ENCODE measurements around the gene VHLL. TPM values are rescaled to one million over a fixed set of nuclear protein-coding genes. Genes with fewer than 3 reads are reported as not detected.

Gene VHLL
- total RNA-seq, 1 experiment from 2014 or later, result not detected

DNA sequence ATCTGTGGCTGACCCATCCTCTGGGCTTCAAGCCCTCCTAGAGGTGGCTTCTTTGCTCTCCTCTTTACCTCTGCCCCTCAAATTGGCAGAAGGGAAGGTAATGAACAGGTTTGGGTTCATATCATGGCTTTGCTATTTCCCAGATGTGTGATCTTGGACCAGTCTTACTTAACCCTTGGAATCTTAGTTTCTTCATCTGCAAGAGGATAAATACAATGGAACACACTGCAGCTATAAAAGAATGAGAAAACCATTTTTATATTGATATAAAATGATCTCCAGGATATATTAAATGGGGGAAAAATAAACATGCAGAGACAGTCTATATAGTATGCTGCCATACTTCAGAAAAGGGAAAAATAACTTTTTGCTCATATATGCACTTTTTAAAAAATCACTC lies 9.2 kb downstream of the VHLL start:
- H4K8ac ChIP-seq (replicated peaks; ENCODE audit: insufficient read length, low read depth, low read length), result no peak overlapping the region
- H2BK120ac ChIP-seq (ENCODE audit: low read depth, low read length, poor library complexity, severe bottlenecking), result no peak overlapping the region
- Mint-ChIP-seq H3K27ac (no peak overlapping the region), H3K9me3 (no peaks in the 10 kb centered on the region), H3K27me3 (ENCODE audit: low read depth) (no peaks in the 10 kb centered on the region), H3K4me3 (no peak overlapping the region), H3K4me1 (peaks cover 6 to 11% of the 10 kb centered on the region in 2 experiments), H3K36me3 (ENCODE audit: insufficient read depth in 1 of 3, low read depth in 3 of 3) (peaks cover 4 to 15% (median 8%) of the 10 kb centered on the region in 3 experiments; a peak in 5 of 7 replicates)
- H4K91ac ChIP-seq (ENCODE audit: insufficient read length, low read depth, low read length), result no peak overlapping the region
- H3K56ac ChIP-seq (ENCODE audit: insufficient read length, low read depth, low read length), result no peak overlapping the region
- no peak overlapping the region for H3K23ac ChIP-seq (ENCODE audit: insufficient read length, low read depth, low read length)
- H3K14ac ChIP-seq (ENCODE audit: insufficient read depth, low read length), result no peak overlapping the region
- no peak overlapping the region for H3K4me2 ChIP-seq (ENCODE audit: insufficient read depth, insufficient read length, low read length)
- H3K18ac ChIP-seq (ENCODE audit: insufficient read length, low read depth, low read length), result no peak overlapping the region
- H4K20me1 ChIP-seq (ENCODE audit: control insufficient read depth, insufficient read depth, insufficient read length), result no peaks in the 10 kb centered on the region
- H3K27me3 ChIP-seq (ENCODE audit: insufficient read depth, low read length), result no peaks in the 10 kb centered on the region; the same call in 1 of the 2 replicates
- H2BK5ac ChIP-seq (ENCODE audit: insufficient read length, low read length), result no peak overlapping the region
- no peak for DNase-seq
- H3T11ph ChIP-seq (ENCODE audit: low read length), result no peak overlapping the region
- no peak overlapping the region for H3K4ac ChIP-seq (ENCODE audit: low read depth, low read length)
- TF ChIP-seq CTCF (conservative IDR thresholded peaks at IDR 0.05), result no peak
- no peak overlapping the region for H2BK20ac ChIP-seq (ENCODE audit: low read depth, low read length, poor library complexity, severe bottlenecking)
- H3K27ac ChIP-seq (ENCODE audit: insufficient read length, low read depth, low read length), result no peak overlapping the region
- no peaks in the 10 kb centered on the region for H3K9me3 ChIP-seq (ENCODE audit: control insufficient read depth, low read depth, low read length)
- no peaks in the 10 kb centered on the region; the same call in 1 of the 2 replicates for H3K4me1 ChIP-seq (ENCODE audit: insufficient read depth, low read length)
- H3K9ac ChIP-seq (ENCODE audit: extremely low read depth, insufficient read length, low read length), result no peak overlapping the region
- H4K5ac ChIP-seq (ENCODE audit: insufficient read length, low read depth, low read length), result no peak overlapping the region
- no peaks in the 10 kb centered on the region for H3K79me2 ChIP-seq (ENCODE audit: insufficient read depth, low read length)
- no peaks in the 10 kb centered on the region for H3K79me1 ChIP-seq (ENCODE audit: insufficient read depth, low read depth, low read length, poor library complexity, severe bottlenecking)
- no peak overlapping the region for H2AFZ ChIP-seq (ENCODE audit: low read length)
- peaks cover 2% of the 10 kb centered on the region for H3K23me2 ChIP-seq (ENCODE audit: insufficient read length, low read depth, low read length, poor library complexity, severe bottlenecking)
- H2AK5ac ChIP-seq (ENCODE audit: insufficient read length, low read length), result no peak overlapping the region
- H2BK15ac ChIP-seq (ENCODE audit: low read depth, low read length), result no peak overlapping the region
- no peak overlapping the region for H2BK12ac ChIP-seq (ENCODE audit: insufficient read length, low read depth, low read length)
